ENCODE results near the gene QKI. TPM values are rescaled to one million over a fixed set of nuclear protein-coding genes. Genes with fewer than 3 reads are reported as not detected.

QKI gene
- total RNA-seq, 1 donor from 2014 or later, result 267 TPM

- Mint-ChIP-seq H3K4me1 (peaks cover 62% of the 10 kb centered on the region), H3K27ac (ENCODE audit: unreplicated experiment) (no peak overlapping the region)
Measured at GRCh38 chr6:163573503-163574179, 159.1 kb downstream of the QKI start.

DNA sequence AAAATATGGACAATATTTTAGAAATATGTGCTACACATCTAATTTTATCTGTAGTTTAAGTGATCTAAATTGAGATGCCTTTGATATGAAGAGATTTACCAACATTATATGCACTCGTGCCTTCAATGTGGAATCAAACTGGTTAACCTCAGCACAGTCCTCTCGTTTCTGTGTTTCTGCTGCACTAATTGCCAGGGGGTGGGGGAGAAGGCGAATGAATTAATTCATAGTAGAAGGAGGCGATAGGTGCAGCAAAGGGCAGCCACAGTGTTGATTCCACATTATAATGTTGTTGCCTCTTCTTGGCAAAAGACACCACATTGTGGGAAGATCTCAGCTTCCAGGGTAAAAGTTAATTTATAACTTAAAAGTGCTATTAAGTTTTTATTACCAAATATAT, 161.6 kb downstream of the QKI start:
- DNase-seq (ENCODE audit: low read depth, low spot score), result no peak
- Mint-ChIP-seq H3K4me1 (peaks cover 61% of the 10 kb centered on the region), H3K27ac (ENCODE audit: unreplicated experiment) (no peak overlapping the region), H3K9me3 (peaks cover 3% of the 10 kb centered on the region), H3K27me3 (ENCODE audit: low read depth) (no peaks in the 10 kb centered on the region), H3K4me3 (no peak overlapping the region), H3K36me3 (ENCODE audit: low read depth) (peaks cover 9% of the 10 kb centered on the region)
- TF ChIP-seq, protein P1, sequence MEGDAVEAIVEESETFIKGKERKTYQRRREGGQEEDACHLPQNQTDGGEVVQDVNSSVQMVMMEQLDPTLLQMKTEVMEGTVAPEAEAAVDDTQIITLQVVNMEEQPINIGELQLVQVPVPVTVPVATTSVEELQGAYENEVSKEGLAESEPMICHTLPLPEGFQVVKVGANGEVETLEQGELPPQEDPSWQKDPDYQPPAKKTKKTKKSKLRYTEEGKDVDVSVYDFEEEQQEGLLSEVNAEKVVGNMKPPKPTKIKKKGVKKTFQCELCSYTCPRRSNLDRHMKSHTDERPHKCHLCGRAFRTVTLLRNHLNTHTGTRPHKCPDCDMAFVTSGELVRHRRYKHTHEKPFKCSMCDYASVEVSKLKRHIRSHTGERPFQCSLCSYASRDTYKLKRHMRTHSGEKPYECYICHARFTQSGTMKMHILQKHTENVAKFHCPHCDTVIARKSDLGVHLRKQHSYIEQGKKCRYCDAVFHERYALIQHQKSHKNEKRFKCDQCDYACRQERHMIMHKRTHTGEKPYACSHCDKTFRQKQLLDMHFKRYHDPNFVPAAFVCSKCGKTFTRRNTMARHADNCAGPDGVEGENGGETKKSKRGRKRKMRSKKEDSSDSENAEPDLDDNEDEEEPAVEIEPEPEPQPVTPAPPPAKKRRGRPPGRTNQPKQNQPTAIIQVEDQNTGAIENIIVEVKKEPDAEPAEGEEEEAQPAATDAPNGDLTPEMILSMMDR (conservative IDR thresholded peaks at IDR 0.05), result no peak

More at GRCh38 chr6:163573503-163574179, 159.1 kb downstream of the QKI start:
- no peak for DNase-seq (ENCODE audit: low read depth, low spot score)
- TF ChIP-seq, protein P1 (conservative IDR thresholded peaks at IDR 0.05), result no peak
- peaks cover 3% of the 10 kb centered on the region for H3K9me3 Mint-ChIP-seq
- H3K27me3 Mint-ChIP-seq (ENCODE audit: low read depth), result no peaks in the 10 kb centered on the region
- H3K36me3 Mint-ChIP-seq (ENCODE audit: low read depth), result peaks cover 13% of the 10 kb centered on the region
- H3K4me3 Mint-ChIP-seq, result no peak overlapping the region

DNA sequence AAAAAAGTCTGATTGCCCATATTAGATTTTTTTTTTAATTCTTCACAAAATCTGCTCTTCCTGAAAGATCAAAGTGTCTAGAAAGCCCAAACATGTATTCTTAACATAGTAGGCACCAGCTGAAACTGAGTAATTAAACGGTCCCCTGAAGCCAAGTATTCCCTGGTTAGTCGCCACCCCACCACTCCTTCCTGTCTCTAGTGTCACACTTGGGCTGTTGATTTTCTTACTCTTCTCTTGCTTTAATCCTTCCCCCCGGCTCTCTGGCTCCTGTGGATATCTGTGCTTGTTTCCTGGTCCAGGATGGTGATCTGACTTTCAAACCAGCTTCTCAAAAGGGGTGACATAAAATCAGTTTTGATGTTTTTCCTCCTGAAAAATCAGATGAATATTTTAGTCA, 162.9 kb downstream of the QKI start:
- Mint-ChIP-seq H3K9me3 (peaks cover 3% of the 10 kb centered on the region), H3K27me3 (ENCODE audit: low read depth) (no peaks in the 10 kb centered on the region), H3K4me3 (no peak overlapping the region), H3K36me3 (ENCODE audit: low read depth) (peaks cover 8% of the 10 kb centered on the region), H3K4me1 (peaks cover 48% of the 10 kb centered on the region), H3K27ac (ENCODE audit: unreplicated experiment) (no peak overlapping the region)
- TF ChIP-seq, protein P1 (conservative IDR thresholded peaks at IDR 0.05), result no peak
- no peak for DNase-seq (ENCODE audit: low read depth, low spot score)

- Mint-ChIP-seq H3K36me3 (ENCODE audit: low read depth) (peaks cover 7% of the 10 kb centered on the region), H3K4me1 (peaks cover 33% of the 10 kb centered on the region), H3K27me3 (ENCODE audit: low read depth) (peaks cover 2% of the 10 kb centered on the region), H3K27ac (ENCODE audit: unreplicated experiment) (peak overlapping the region; percentile 51), H3K4me3 (no peak overlapping the region), H3K9me3 (peaks cover 6% of the 10 kb centered on the region)
- TF ChIP-seq, protein P1 (conservative IDR thresholded peaks at IDR 0.05), result no peak
- DNase-seq (ENCODE audit: low read depth, low spot score), result no peak
Measured at GRCh38 chr6:163579111-163579879, 164.8 kb downstream of the QKI start.

DNA sequence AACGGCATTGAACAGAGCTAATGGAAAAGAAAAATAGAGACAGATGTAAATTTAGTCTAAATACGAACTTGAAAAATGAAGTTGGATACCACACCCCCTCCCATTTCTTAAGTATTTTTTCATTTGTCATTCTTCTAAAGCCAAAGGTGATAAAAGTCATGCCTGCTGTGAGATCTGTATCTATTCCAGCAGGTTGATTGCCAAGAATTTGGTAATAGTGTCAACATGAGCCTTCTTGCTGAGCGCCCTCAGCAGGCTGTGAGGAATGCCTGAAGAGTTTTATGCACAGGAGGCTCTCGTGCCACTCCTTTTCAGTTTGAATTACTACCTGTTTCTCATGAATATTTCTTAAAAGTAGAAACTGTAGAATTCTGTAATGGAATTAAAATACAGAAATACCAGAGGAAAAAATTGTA, 165.4 kb downstream of the QKI start:
- Mint-ChIP-seq H3K4me3 (no peak overlapping the region), H3K27me3 (ENCODE audit: low read depth) (peaks cover 2% of the 10 kb centered on the region), H3K4me1 (peaks cover 31% of the 10 kb centered on the region), H3K36me3 (ENCODE audit: low read depth) (peaks cover 7% of the 10 kb centered on the region), H3K27ac (ENCODE audit: unreplicated experiment) (no peak overlapping the region), H3K9me3 (peaks cover 6% of the 10 kb centered on the region)
- TF ChIP-seq, protein P1 (conservative IDR thresholded peaks at IDR 0.05), result no peak
- DNase-seq (ENCODE audit: low read depth, low spot score), result no peak
